GM19351 (cell line): ENCODE measurements around the gene CENPU.

Source experiments
- ATAC-seq: cut with Tn5 transposase; IDR thresholded peaks from one replicate; pipeline ENCODE4 v1.9.1; 2021; ENCODE audit warnings: mild to moderate bottlenecking, moderate library complexity; ENCODE audit not compliant: unreplicated experiment

The CENPU gene

GRCh38 chr4:184713887-184714286, 20.0 kb downstream of the CENPU start:
- no peak for ATAC-seq

- ATAC-seq, result no peak
Measured at GRCh38 chr4:184712322-184712721, 21.6 kb downstream of the CENPU start.

- ATAC-seq, result no peak
Measured at GRCh38 chr4:184706453-184706852, 27.4 kb downstream of the CENPU start.

DNA sequence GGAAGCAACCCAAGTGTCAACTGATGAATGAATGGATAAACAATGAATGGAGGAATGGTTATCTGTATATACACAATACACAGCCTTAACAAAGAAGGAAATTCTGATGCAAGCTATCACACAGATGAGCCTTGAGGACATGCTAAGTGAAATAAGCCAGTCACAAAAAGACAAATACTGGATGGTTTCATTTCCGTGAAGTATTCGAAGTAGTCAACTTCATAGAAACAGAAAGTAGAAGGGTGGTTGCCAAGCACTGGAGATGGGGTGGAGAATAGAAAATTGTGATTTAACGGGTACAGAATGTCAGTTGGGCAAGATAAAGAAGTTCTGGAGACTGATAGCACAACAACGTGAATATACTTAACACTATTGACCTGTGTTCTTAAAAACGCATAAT, 28.2 kb downstream of the CENPU start:
- peak; percentile 82 for ATAC-seq

DNA sequence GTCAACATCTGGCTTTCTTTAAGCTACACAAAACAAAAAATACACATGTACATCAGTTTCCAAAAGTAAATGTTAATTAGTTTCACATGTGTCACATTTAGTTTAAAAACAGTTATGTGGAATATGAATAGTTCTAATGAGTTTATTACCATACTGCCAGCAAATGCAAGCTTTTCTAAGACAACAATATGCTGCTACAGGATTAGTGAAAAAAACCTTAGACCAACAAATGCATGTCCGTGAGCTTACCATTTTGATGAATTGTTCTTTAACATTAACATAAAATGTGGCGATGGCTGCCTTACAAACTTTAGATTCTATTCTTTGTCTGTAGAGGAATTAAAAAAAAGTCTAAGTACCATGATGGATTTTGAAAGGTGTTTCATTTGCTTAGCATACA, 31.8 kb downstream of the CENPU start:
- no peak for ATAC-seq

DNA sequence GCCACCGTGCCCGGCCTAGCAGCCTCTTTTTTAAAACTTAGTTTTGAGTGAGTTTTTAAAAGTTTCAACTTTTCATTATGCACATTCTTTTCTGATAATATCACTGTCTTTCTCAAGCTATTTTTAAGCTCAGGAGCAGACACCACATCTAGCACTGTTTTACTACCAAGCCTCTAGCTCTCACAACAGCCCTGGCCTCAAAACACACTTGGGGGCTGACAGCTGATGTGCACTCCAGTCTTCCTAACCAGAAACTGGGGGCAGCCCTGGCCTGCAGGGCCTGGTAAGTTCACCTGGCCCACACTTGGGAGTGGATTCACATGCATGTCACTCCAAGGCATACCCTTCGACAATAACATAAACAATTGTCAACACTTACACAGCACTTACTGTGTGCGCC, 34.0 kb downstream of the CENPU start:
- ATAC-seq, result no peak

DNA sequence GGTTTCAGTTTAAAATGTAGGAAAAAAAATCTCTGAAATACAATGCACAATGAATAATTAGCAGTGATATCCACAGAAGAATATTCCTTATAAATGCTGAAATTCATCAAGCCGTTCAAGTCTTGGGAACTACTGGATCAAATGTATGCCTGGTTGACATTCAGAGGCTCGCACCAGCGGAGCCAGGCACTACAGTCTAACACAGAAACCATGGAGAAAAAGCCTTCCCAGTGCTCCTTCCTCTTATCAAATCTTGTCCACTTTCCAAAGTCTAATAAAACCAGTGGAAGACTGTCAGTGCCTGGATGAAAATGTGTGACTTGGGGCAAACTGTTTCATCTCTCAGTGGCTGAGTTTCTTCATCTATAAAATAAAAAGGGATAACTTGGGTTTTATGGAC, 35.9 kb downstream of the CENPU start:
- no peak for ATAC-seq

GRCh38 chr4:184695178-184695896, 38.6 kb downstream of the CENPU start:
- no peak for ATAC-seq

- no peak for ATAC-seq
Measured at GRCh38 chr4:184694412-184694956, 39.4 kb downstream of the CENPU start.

- ATAC-seq, result no peak
Measured at GRCh38 chr4:184693056-184693455, 40.8 kb downstream of the CENPU start.

DNA sequence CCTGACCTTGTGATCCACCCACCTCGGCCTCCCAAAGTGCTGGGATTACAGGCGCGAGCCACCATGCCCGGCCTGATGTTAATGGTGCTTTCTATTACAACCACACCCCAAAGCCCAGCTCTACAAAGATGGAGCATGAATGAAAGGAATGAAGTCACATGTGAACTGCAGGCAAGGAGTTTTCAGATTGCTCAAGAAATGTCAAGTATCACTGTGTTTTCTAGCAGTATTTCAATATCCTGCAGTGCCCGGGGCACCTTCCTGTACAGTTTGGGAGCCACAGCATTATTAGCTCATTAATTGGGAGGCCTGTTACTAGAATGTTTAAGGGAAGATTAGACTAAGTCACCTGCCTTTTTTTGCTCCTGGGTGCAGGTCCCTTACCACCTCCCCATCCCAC, 44.2 kb downstream of the CENPU start:
- no peak for ATAC-seq

DNA sequence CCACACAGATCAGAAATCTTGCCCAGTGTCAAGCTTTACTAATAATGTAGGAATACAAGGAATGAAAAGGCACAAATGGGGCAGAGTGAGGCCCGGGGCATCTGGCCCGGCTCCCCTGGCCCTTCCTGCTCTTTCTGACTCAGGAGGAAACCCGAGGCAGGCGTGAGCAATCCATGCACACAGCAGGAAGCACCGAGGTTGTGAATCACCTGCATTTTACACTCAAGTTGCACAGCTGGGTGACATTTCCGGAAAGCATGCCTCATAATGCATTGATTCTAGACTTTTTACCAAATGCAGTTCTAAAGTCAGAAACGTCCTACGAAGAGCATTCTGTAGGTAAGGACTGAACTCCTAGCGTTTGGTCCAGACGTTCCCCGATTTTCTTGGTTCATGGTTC, 45.4 kb downstream of the CENPU start:
- ATAC-seq, result no peak

GRCh38 chr4:184688005-184688404, 45.9 kb downstream of the CENPU start:
- no peak for ATAC-seq

DNA sequence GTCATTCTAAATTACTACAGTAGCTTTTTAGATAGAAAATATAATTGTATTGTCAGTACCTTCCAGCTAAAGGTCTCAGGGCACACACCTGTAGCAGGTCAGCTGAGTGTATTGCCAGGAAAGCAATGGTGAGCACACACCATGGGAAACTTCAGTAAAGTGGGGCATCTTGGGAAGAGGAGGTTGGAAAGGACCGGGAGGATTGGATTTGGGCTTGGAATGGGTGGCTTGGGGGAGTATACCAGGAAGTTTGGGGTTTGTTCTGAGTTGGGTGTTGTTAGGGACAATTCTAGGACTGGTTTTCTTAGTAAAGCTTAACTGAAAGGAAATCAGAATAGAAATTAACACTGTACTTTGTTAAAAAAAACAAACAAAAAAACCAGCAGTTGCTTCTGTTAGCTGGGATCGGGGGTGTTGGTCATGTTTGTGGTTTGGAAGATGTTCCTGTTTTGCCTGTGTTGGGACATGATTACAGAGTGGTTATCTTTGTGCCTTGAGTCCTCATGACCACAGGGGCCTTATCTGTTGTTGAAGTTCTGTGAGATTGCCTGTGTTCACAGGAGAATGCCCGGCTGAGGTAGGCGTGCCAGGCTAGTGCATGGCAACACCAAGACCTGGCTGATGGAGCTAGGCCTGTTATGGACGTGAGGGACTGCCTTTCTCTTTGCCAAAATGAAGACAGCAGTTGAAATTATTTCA, 49.3 kb downstream of the CENPU start:
- no peak for ATAC-seq

DNA sequence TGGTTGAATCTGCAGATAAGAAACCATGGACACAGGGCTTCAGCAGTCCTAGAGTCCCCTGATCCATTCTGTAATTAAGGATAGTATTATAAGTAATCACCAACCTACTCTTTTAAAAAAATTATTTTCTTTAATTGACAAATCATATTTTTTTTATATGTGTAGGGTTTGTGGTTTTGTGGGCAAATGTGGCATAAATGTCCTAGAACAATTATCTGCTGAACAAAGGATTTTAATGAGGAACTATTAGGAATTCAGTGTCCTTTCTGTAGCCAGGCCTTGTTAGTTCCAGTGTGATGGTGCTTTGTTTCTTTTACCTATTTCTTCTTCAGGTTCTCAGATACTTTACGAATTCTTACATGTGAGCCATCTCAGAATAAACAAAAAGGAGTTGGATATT, 52.0 kb downstream of the CENPU start:
- ATAC-seq, result no peak

- ATAC-seq, result no peak
Measured at GRCh38 chr4:184680698-184681097, 53.2 kb downstream of the CENPU start.

- ATAC-seq, result no peak
Measured at GRCh38 chr4:184675821-184676492, 57.9 kb downstream of the CENPU start.

DNA sequence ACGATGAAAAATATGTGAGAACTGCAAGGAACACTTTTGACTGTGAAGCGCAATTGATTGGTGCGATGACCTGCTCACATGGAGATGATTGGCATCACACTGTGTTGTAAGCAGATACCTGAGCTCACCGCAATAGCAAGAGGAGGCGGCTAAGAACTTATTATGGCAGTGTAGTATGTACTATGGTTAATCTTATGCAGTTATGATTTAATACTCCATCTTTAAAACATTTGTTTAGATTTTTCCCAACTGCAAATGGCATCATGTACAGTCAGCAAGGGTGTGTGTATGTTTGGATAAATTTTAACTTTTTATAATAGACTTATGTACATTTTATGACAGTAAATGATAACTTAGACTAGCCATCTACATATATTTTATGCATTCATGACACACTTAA, 58.9 kb downstream of the CENPU start:
- no peak for ATAC-seq

GRCh38 chr4:184674011-184674410, 59.9 kb downstream of the CENPU start:
- no peak for ATAC-seq

DNA sequence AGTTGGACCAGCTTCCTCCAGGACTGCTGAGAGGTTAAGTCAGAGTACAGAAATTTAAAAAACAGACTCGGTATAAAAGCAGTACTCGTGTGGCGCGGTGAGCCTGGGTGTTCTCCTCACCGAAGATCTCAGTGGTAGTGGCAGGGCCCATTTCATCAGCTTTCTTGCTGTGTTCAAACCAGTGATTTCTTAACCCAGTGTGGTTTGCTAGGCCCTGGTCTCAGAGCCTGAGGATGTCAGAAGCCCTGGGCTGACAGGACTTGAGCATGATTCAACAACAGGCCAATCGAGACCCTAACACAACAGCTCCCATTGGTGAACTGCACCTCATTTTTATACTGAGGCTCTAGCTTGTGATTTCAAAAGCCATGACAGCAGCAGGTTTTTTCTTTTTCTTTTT, 61.2 kb downstream of the CENPU start:
- no peak for ATAC-seq

GRCh38 chr4:184671101-184671500, 62.8 kb downstream of the CENPU start:
- no peak for ATAC-seq

DNA sequence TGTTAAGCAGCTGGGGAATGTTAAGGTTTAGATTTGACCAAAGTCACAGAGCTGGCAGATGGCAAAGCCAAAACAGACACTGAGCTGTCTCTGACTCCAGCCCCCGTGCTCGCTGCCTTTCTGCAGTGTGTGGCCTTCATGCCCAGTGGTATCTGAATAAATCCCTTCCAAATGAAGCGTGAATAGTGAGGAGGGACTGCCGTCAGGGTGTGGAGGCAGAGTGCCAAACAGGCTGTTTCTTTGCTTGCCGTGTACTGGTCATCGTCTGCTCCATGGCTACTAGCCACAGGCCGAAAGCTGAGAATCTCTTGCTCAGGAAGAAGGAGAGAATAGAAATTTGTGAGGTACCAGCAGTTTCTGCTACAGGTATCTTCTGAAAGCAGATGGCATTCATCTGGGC, 64.6 kb downstream of the CENPU start:
- ATAC-seq, result no peak
